AG10803 (cell line): ENCODE results near the gene RILPL2.
"Not testable (repeated sequence)": the region's sequence is repeated elsewhere in the genome, so short reads cannot be mapped to it uniquely, and the experiment has no call there.

Experiments
- DNase-seq: peaks from one replicate; pipeline ENCODE4 v3.0.0; 2010; ENCODE audit warnings: low read depth
- H3K4me3 ChIP-seq: 2 replicates; pipeline ENCODE4 v1.5.1; 2011; ENCODE audit warnings: mild to moderate bottlenecking, low read length, control low read depth
- TF ChIP-seq, protein P1 (sequence below): conservative IDR thresholded peaks from 2 replicates; pipeline ENCODE4 v1.5.1; 2011; ENCODE audit warnings: mild to moderate bottlenecking, low read length, control low read depth, inconsistent platforms

RILPL2 gene

DNA sequence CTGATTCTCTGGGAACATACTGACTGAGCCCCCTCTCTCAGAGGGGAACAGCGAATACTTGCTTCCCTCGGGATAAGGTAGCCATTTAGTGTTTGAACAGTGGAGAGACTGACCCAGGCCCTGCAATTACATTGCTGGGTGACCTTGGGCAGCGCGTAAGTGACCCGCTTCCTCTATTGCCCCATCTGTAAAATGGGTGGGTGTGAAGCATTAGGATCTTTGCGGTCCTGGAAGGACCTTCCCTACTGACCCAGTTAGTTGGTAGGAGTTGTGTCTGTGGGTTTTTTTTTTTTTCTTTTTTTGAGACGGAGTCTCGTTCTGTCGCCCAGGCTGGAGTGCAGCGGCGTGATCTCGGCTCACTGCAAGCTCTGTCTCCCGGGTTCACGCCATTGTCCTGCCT, 53.8 kb downstream of the RILPL2 start:
- H3K4me3 ChIP-seq = no peak overlapping the region
- DNase-seq = no peak
- TF ChIP-seq, protein P1, sequence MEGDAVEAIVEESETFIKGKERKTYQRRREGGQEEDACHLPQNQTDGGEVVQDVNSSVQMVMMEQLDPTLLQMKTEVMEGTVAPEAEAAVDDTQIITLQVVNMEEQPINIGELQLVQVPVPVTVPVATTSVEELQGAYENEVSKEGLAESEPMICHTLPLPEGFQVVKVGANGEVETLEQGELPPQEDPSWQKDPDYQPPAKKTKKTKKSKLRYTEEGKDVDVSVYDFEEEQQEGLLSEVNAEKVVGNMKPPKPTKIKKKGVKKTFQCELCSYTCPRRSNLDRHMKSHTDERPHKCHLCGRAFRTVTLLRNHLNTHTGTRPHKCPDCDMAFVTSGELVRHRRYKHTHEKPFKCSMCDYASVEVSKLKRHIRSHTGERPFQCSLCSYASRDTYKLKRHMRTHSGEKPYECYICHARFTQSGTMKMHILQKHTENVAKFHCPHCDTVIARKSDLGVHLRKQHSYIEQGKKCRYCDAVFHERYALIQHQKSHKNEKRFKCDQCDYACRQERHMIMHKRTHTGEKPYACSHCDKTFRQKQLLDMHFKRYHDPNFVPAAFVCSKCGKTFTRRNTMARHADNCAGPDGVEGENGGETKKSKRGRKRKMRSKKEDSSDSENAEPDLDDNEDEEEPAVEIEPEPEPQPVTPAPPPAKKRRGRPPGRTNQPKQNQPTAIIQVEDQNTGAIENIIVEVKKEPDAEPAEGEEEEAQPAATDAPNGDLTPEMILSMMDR = no peak

DNA sequence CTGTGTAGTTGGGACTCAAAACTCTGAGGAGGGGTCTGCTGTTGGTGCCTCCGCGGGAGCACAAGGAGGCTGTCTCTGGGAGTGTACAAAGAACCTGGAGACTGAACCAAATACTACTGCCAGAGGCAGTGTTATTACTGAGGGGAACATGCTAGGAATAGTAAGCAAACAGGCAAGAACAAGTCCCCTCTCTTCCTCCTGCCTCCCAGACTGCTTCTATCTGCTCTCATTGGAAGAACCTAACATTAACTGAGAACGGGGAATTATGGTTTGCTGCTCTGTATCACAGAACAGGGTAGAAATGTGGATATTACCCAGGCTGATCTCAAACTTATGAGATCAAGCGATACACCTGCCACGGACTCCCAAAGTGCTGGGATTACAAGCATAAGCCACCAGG, 57.1 kb downstream of the RILPL2 start:
- TF ChIP-seq, protein P1 = no peak
- no peak for DNase-seq
- no peak overlapping the region for H3K4me3 ChIP-seq

DNA sequence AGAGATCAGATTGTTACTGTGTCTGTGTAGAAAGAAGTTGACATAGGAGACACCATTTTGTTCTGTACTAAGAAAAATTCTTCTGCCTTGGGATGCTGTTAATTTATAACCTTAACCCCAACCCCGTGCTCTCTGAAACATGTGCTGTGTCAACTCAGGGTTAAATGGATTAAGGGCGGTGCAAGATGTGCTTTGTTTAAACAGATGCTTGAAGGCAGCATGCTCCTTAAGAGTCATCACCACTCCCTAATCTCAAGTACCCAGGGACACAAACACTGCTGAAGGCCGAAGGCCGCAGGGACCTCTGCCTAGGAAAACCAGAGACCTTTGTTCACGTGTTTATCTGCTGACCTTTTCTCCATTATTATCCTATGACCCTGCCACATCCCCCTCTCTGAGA, 64.1 kb downstream of the RILPL2 start:
- DNase-seq, H3K4me3 ChIP-seq: not testable (repeated sequence)

DNA sequence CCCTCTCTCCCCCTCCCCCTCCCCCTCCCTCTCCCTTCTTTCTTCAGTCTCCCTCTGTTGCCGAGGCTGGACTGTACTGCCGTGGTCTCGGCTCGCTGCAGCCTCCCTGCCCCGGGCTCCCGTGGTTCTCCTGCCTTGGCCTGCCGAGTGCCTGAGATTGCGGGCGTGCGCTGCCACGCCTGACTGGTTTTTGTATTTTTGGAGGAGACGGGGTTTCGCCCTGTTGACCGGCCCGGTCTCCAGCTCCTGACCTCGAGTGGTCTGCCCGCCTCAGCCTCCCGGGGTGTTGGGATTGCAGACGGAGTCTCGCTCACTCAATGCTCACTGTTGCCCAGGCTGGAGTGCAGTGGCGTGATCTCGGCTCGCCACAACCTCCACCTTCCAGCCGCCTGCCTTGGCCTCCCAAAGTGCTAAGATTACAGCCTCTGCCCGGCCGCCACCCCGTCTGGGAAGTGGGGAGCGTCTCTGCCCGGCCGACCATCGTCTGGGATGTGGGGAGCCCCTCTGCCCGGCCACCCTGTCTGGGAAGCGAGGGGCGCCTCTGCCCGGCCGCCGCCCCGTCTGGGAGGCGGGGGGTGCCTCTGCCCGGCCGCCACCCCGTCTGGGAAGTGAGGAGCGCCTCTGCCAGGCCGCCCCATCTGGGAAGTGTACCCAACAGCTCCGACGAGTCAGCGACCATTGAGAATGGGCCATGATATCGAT, 64.7 kb downstream of the RILPL2 start:
- not testable (repeated sequence) for H3K4me3 ChIP-seq, DNase-seq

DNA sequence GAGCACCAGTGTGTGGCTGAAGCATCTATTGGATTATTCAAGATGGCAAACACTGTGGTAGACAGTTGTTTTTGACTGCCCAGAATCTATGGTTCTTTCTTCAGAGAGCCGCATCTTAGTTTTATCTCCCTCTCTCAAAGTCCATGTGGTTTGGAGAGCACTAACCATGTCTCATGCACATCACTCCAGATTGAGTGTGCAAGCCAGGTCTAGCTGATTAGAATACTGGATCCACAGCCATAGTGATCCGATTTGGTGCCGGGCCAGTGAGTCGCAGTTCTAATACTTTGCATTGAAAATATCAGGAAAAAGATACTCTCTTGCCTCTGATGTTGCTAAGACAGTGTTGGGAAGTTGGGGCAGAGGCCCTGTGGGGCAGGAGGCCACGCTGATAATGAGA, 67.3 kb downstream of the RILPL2 start:
- TF ChIP-seq, protein P1 = no peak
- no peak for DNase-seq

DNA sequence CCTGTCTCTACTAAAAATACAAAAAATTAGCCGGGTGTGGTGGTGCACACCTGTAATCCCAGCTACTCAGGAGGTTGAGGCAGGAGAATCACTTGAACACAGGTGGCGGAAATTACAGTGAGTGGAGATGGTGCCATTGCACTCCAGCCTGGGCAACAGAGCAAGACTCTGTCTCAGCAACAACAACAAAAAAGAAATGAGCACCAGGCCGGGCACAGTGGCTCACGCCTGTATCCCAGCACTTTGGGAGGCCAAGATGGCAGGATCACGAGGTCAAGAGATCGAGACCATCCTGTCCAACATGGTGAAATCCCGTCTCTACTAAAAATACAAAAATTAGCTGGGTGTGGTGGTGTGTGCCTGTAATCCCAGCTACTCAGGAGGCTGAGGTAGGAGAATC, 68.1 kb downstream of the RILPL2 start:
- DNase-seq, H3K4me3 ChIP-seq: not testable (repeated sequence)

More for the DNA sequence above, 67.3 kb downstream of the RILPL2 start:
- no peak overlapping the region for H3K4me3 ChIP-seq

DNA sequence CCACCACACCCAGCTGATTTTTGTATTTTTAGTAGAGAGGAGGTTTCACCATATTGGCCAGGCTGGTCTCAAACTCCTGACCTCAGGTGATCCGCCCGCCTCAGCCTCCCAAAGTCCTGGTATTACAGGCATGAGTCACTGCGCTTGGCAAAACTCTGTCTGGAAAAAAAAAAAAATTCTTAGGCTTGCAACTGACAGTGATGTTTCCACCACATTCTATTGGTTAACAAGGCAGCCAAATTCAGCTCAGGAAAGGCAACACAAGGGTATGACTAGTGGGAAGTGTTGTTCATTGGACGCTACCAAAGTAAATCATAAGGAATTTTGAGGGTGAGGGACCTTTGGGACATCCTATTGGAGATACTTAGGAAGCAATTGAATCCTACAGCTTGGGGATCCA, 69.0 kb downstream of the RILPL2 start:
- TF ChIP-seq, protein P1 = no peak

More for the DNA sequence above, 69.0 kb downstream of the RILPL2 start:
- DNase-seq = peak; percentile 25
- H3K4me3 ChIP-seq = no peak overlapping the region
